Neural cell (in vitro differentiated cells): Measurements from ENCODE around the gene SLC18A2. TPM values are rescaled to one million over a fixed set of nuclear protein-coding genes. Genes with fewer than 3 reads are reported as not detected.

Experiments used
- H2AFZ ChIP-seq: fragments of 200-600, 300-800 bp; sonication (generic), shearing (Covaris generic); 2 replicates; pipeline ENCODE4 v1.6.0; 2014; ENCODE audit warnings: low read depth, mild to moderate bottlenecking, antibody characterized with exemption, low read length, moderate library complexity
- H3F3A ChIP-seq: fragments of 200-600 bp; shearing (Covaris generic); 2 replicates; pipeline ENCODE4 v1.6.1; 2016; ENCODE audit warnings: mild to moderate bottlenecking, moderate library complexity, mixed read lengths, antibody characterized with exemption, low read length; ENCODE audit not compliant: insufficient read depth, poor library complexity, severe bottlenecking
- H3K27ac ChIP-seq: fragments of 200-600, 300-800 bp; sonication (generic), shearing (Covaris generic); 2 replicates; pipeline ENCODE4 v1.5.1; 2014; ENCODE audit warnings: mild to moderate bottlenecking, low read length, moderate library complexity
- H3K27me3 ChIP-seq: fragments of 300-800, 200-600 bp; sonication (generic), shearing (Covaris generic); 2 replicates; pipeline ENCODE4 v1.6.0; 2014; ENCODE audit warnings: mild to moderate bottlenecking, low read depth, low read length, moderate library complexity; ENCODE audit not compliant: insufficient read depth
- H3K36me3 ChIP-seq: fragments of 300-800, 200-600 bp; sonication (generic), shearing (Covaris generic); 2 replicates; pipeline ENCODE4 v1.5.1; 2014; ENCODE audit warnings: mild to moderate bottlenecking, antibody characterized with exemption, low read length, moderate library complexity; ENCODE audit not compliant: insufficient read depth
- H3K4me2 ChIP-seq: fragments of 300-800, 200-600 bp; sonication (generic), shearing (Covaris generic); 2 replicates; pipeline ENCODE4 v1.6.0; 2014; ENCODE audit warnings: mild to moderate bottlenecking, low read length
- H3K4me3 ChIP-seq: fragments of 300-800, 200-600 bp; sonication (generic), shearing (Covaris generic); 2 replicates; pipeline ENCODE4 v1.5.1; 2014; ENCODE audit warnings: mild to moderate bottlenecking, low read length, moderate library complexity
- H3K79me2 ChIP-seq: fragments of 200-600 bp; shearing (Covaris generic); replicated peaks from 2 replicates; pipeline ENCODE4 v1.6.0; 2014; ENCODE audit warnings: mild to moderate bottlenecking, low read length, moderate library complexity; ENCODE audit not compliant: insufficient read depth
- H3K9ac ChIP-seq: fragments of 300-800, 200-600 bp; sonication (generic), shearing (Covaris generic); 2 replicates; pipeline ENCODE4 v1.6.1; 2016; ENCODE audit warnings: mild to moderate bottlenecking, low read length, mixed read lengths
- H3K9me2 ChIP-seq: fragments of 200-600 bp; shearing (Covaris generic); 2 replicates; pipeline ENCODE4 v1.6.1; 2016; ENCODE audit warnings: mild to moderate bottlenecking, low read length, mixed read lengths; ENCODE audit not compliant: insufficient read depth
- H3K9me3 ChIP-seq: fragments of 200-600, 300-800 bp; sonication (generic), shearing (Covaris generic); 2 replicates; pipeline ENCODE4 v1.6.1; 2016; ENCODE audit warnings: mild to moderate bottlenecking, mixed run types, low read length, moderate library complexity, mixed read lengths
- H4K20me1 ChIP-seq: fragments of 200-600 bp; shearing (Covaris generic); 2 replicates; pipeline ENCODE4 v1.6.1; 2016; ENCODE audit warnings: mild to moderate bottlenecking, mixed run types; ENCODE audit not compliant: insufficient read depth
- CTCF ChIP-seq: fragments of 450-650 bp; IDR thresholded peaks from 2 replicates; pipeline ENCODE4 v1.5.1; 2014; ENCODE audit warnings: antibody characterized with exemption, mild to moderate bottlenecking, moderate library complexity; ENCODE audit not compliant: poor library complexity, severe bottlenecking
- EP300 ChIP-seq: fragments of 450-650 bp; conservative IDR thresholded peaks from 2 replicates; pipeline ENCODE4 v1.6.1; 2014; ENCODE audit warnings: antibody characterized with exemption, mild to moderate bottlenecking, moderate library complexity; ENCODE audit not compliant: poor library complexity, severe bottlenecking
- EZH2 ChIP-seq: fragments of 200-600, 300-800 bp; shearing (Covaris generic), sonication (generic); IDR thresholded peaks from 2 replicates; pipeline ENCODE4 v1.6.1; 2014; ENCODE audit warnings: antibody characterized with exemption, low read length, borderline replicate concordance, mild to moderate bottlenecking; ENCODE audit not compliant: insufficient read depth, poor library complexity, severe bottlenecking
- POLR2AphosphoS5 ChIP-seq: IDR thresholded peaks from 2 replicates; pipeline ENCODE4 v1.6.1; 2012
- RAD21 ChIP-seq: fragments of 450-650 bp; conservative IDR thresholded peaks from 2 replicates; pipeline ENCODE4 v1.6.1; 2014; ENCODE audit warnings: antibody characterized with exemption, mild to moderate bottlenecking, moderate library complexity
- REST ChIP-seq: IDR thresholded peaks from 2 replicates; pipeline ENCODE4 v1.6.1; 2012; ENCODE audit warnings: borderline replicate concordance
- SMC3 ChIP-seq: fragments of 450-650 bp; conservative IDR thresholded peaks from 2 replicates; pipeline ENCODE4 v1.6.1; 2014; ENCODE audit warnings: antibody characterized with exemption, mild to moderate bottlenecking, moderate library complexity; ENCODE audit not compliant: poor library complexity
- TAF1 ChIP-seq: IDR thresholded peaks from 2 replicates; pipeline ENCODE4 v1.6.1; 2012; ENCODE audit warnings: low read depth
- polyA plus RNA-seq: library from polyadenylated mRNA; depleted of rRNA; stranded (reverse); fragments of >200 nt; gene quantifications from 2 replicates; pipeline ENCODE4 v1.2.3, GENCODE V29; 2014

SLC18A2 gene
- polyA plus RNA-seq, 1 donor from 2014 or later = 0.05 TPM

GRCh38 chr10:117260084-117260483 lies 19.2 kb downstream of the SLC18A2 start:
- Histone ChIP-seq H3K36me3 (no peaks in the 10 kb centered on the region), H3K9me2 (no peaks in the 10 kb centered on the region), H3K4me2 (no peak overlapping the region), H2AFZ (no peak overlapping the region), H3K9ac (no peak overlapping the region), H3K9me3 (no peaks in the 10 kb centered on the region), H4K20me1 (no peaks in the 10 kb centered on the region), H3F3A (no peaks in the 10 kb centered on the region), H3K27ac (no peak overlapping the region), H3K4me3 (no peak overlapping the region), H3K27me3 (no peaks in the 10 kb centered on the region), H3K79me2 (no peaks in the 10 kb centered on the region)
- no peak for TF ChIP-seq CTCF
- no peak for TF ChIP-seq TAF1
- TF ChIP-seq EZH2 = no peak
- no peak for TF ChIP-seq POLR2AphosphoS5
- TF ChIP-seq REST = no peak
- TF ChIP-seq RAD21 = no peak

GRCh38 chr10:117261501-117261900 lies 20.6 kb downstream of the SLC18A2 start:
- Histone ChIP-seq H3K4me3 (no peak overlapping the region), H2AFZ (no peak overlapping the region), H3K9ac (no peak overlapping the region), H4K20me1 (no peaks in the 10 kb centered on the region), H3K4me2 (no peak overlapping the region), H3F3A (no peaks in the 10 kb centered on the region), H3K27ac (no peak overlapping the region), H3K79me2 (no peaks in the 10 kb centered on the region), H3K27me3 (no peaks in the 10 kb centered on the region), H3K9me2 (no peaks in the 10 kb centered on the region), H3K36me3 (no peaks in the 10 kb centered on the region), H3K9me3 (no peaks in the 10 kb centered on the region)
- no peak for TF ChIP-seq EP300
- TF ChIP-seq SMC3 = no peak
- TF ChIP-seq CTCF = no peak
- TF ChIP-seq REST = no peak
- TF ChIP-seq EZH2 = no peak
- no peak for TF ChIP-seq TAF1
